Measurements from ENCODE around the gene CD300LG.

- TF ChIP-seq CTCF (IDR thresholded peaks at IDR 0.05) (no peak), ZFX (IDR thresholded peaks at IDR 0.05; ENCODE audit: borderline replicate concordance) (no peak)
Observed at GRCh38 chr17:43877031-43877430, 30.1 kb downstream of the CD300LG start.

All from 22Rv1 (cell line).